Parathyroid adenoma (tissue), 2 donors: ENCODE measurements around the gene MTUS2.
A peak's percentile ranks its signal among the peaks of the same experiment; 100 is the strongest.

Experiments used
- H2AFZ ChIP-seq: fragments of 300-600 bp; sonication (generic); one replicate; pipeline ENCODE4 v1.7.0; 2017; ENCODE audit warnings: antibody characterized with exemption, mild to moderate bottlenecking
- H3K27ac ChIP-seq: fragments of 300-600 bp; sonication (generic); one replicate; pipeline ENCODE4 v1.7.0; 2017
- H3K27me3 ChIP-seq: fragments of 300-600 bp; sonication (generic); one replicate; pipeline ENCODE4 v1.7.0; 2017; ENCODE audit warnings: low read length; ENCODE audit not compliant: control insufficient read depth, insufficient read depth
- H3K36me3 ChIP-seq: fragments of 300-600 bp; sonication (generic); one replicate; pipeline ENCODE4 v1.7.0; 2017; ENCODE audit warnings: low read length; ENCODE audit not compliant: control insufficient read depth, insufficient read depth
- H3K4me1 ChIP-seq: fragments of 300-600 bp; sonication (generic); one replicate; pipeline ENCODE4 v1.7.0; 2017; ENCODE audit warnings: control low read depth
- H3K4me2 ChIP-seq: fragments of 300-600 bp; sonication (generic); one replicate; pipeline ENCODE4 v1.7.0; 2017; ENCODE audit warnings: low read length
- H3K4me3 ChIP-seq: fragments of 300-600 bp; sonication (generic); one replicate; pipeline ENCODE4 v1.7.0; 2017; ENCODE audit warnings: low read depth, low read length
- H3K79me2 ChIP-seq: fragments of 300-600 bp; sonication (generic); one replicate; pipeline ENCODE4 v1.7.0; 2017; ENCODE audit warnings: control low read depth
- H3K9ac ChIP-seq: fragments of 300-600 bp; sonication (generic); one replicate; pipeline ENCODE4 v1.7.0; 2017; ENCODE audit warnings: mild to moderate bottlenecking
- H3K9me3 ChIP-seq: fragments of 300-600 bp; sonication (generic); one replicate; pipeline ENCODE4 v1.7.0; 2017; ENCODE audit warnings: low read length; ENCODE audit not compliant: control insufficient read depth
- TF ChIP-seq, protein P1 (sequence below): fragments of 300-600 bp; sonication (generic); IDR thresholded peaks from one replicate; pipeline ENCODE4 v1.7.0; 2017; ENCODE audit warnings: antibody characterized with exemption, mild to moderate bottlenecking
- donor health status: primary hyperparathyroidism.

Gene MTUS2

DNA sequence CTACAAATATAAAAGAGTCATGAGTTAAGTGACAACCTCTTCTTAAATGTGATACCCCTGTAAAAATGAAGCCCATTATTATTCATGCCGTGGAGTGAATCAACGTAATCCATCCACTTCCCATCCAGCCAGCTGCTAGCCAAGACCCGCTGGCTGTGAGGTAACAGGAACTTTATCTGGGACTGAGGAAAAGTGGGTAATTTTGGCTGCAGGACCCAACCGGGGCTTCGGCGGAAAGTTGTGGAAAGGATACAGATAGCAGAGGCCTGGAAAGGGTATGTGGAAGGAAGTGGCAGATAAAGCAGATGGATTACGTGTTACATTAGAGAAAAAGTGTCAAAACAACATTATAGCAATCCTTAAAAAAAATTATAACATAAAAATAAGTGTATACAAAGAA lies 727.0 kb downstream of the MTUS2 start:
- H3K9ac ChIP-seq, result no peak overlapping the region
- H3K9me3 ChIP-seq, result no peaks in the 10 kb centered on the region
- TF ChIP-seq, protein P1, sequence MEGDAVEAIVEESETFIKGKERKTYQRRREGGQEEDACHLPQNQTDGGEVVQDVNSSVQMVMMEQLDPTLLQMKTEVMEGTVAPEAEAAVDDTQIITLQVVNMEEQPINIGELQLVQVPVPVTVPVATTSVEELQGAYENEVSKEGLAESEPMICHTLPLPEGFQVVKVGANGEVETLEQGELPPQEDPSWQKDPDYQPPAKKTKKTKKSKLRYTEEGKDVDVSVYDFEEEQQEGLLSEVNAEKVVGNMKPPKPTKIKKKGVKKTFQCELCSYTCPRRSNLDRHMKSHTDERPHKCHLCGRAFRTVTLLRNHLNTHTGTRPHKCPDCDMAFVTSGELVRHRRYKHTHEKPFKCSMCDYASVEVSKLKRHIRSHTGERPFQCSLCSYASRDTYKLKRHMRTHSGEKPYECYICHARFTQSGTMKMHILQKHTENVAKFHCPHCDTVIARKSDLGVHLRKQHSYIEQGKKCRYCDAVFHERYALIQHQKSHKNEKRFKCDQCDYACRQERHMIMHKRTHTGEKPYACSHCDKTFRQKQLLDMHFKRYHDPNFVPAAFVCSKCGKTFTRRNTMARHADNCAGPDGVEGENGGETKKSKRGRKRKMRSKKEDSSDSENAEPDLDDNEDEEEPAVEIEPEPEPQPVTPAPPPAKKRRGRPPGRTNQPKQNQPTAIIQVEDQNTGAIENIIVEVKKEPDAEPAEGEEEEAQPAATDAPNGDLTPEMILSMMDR, result no peak

DNA sequence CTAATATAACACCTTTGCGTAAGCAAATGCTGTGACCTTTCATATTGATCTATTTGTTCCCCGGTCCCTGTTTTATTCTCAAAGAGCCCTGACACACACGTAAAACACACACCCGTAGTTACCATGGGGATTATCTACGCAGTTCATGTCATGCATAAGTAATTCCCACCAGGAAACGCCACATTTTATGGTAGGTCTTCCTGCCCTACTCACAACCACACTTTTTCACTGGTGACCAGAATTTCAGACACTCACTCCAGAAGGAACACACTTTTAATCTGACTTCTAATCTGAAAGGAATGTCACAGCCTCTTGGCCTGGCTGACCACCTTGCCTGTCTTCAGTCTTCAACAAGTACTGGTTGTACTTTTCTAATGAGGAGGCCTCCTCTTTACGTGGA lies 728.6 kb downstream of the MTUS2 start:
- H3K9me3 ChIP-seq, result no peaks in the 10 kb centered on the region
- H3K4me3 ChIP-seq, result no peak overlapping the region
- TF ChIP-seq, protein P1, result no peak
- H3K79me2 ChIP-seq, result no peaks in the 10 kb centered on the region
- no peaks in the 10 kb centered on the region for H3K4me1 ChIP-seq
- H3K27me3 ChIP-seq, result no peaks in the 10 kb centered on the region
- no peak overlapping the region for H3K27ac ChIP-seq
- H3K36me3 ChIP-seq, result no peaks in the 10 kb centered on the region
- H3K4me2 ChIP-seq, result peak overlapping the region; percentile 40
- no peak overlapping the region for H2AFZ ChIP-seq
- no peak overlapping the region for H3K9ac ChIP-seq

More for the DNA sequence above, 727.0 kb downstream of the MTUS2 start:
- Histone ChIP-seq H3K36me3 (no peaks in the 10 kb centered on the region), H3K27ac (no peak overlapping the region), H3K4me1 (no peaks in the 10 kb centered on the region), H3K4me2 (no peak overlapping the region), H2AFZ (no peak overlapping the region), H3K4me3 (no peak overlapping the region), H3K27me3 (no peaks in the 10 kb centered on the region), H3K79me2 (no peaks in the 10 kb centered on the region)

DNA sequence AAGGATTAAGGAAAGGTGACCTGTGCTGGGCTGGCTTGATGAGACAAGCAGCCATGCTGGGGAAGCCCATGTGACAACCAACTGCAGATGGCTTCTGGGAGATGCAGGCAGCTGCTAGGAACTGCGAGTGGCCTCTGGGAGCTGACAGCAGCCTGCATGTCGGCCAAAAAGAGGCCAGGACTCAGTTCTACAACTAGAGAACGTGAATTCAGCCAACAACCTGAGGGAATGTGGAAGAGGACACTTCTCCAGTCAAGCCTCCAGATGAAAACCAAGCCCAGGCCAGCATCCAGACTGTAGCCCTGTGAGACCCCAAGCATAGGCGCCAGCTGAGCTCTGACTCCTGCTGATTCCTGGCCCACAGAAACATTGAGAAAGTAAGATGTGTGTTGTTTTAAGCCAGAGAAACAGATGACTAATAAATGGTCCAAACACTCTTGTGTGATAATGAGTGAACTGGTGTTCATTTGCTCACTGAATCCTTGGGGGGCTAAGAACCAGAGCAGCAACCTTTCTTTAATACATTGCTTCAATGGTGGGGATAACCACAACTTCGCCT lies 730.4 kb downstream of the MTUS2 start:
- Histone ChIP-seq H3K27ac (no peak overlapping the region), H3K4me2 (no peak overlapping the region), H3K9ac (no peak overlapping the region), H3K36me3 (no peaks in the 10 kb centered on the region), H3K4me3 (no peak overlapping the region), H3K79me2 (no peaks in the 10 kb centered on the region), H3K9me3 (no peaks in the 10 kb centered on the region), H3K27me3 (no peaks in the 10 kb centered on the region), H2AFZ (no peak overlapping the region), H3K4me1 (no peaks in the 10 kb centered on the region)
- TF ChIP-seq, protein P1, result no peak

GRCh38 chr13:29551214-29551613 lies 731.1 kb downstream of the MTUS2 start:
- no peak overlapping the region for H2AFZ ChIP-seq
- H3K79me2 ChIP-seq, result no peaks in the 10 kb centered on the region
- no peaks in the 10 kb centered on the region for H3K9me3 ChIP-seq
- H3K36me3 ChIP-seq, result no peaks in the 10 kb centered on the region
- H3K27me3 ChIP-seq, result no peaks in the 10 kb centered on the region
- no peak overlapping the region for H3K9ac ChIP-seq
- H3K27ac ChIP-seq, result no peak overlapping the region
- H3K4me2 ChIP-seq, result no peak overlapping the region
- H3K4me1 ChIP-seq, result no peaks in the 10 kb centered on the region
- TF ChIP-seq, protein P1, result no peak
- H3K4me3 ChIP-seq, result no peak overlapping the region
